ENCODE measurements around the gene TTC21A.

The TTC21A gene

DNA sequence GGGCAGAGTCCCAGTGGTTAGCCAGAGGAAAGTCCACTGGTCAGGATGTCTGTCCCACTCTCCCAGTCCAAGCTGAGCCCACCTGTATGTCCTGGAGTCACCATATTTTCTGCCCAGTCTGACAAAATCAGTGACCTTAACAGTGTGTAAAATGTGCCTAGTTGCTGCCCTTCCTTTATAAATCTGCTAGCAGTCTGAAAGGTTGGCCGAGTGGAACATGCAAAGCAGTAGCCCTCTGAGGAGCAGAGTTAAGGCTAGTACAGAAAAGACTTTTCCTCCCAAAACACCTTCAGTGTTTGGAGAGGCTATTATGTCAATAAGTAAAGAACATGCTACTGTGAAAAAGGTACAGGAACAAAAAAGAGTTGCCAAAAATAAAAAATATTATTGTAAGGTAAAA lies 15.3 kb downstream of the TTC21A start:
- no peaks in the 10 kb centered on the region for H3K9me3 ChIP-seq (ENCODE audit: control insufficient read depth, low read depth, low read length)
- no peak overlapping the region for H3K27ac ChIP-seq (ENCODE audit: low read length)
- no peaks in the 10 kb centered on the region for H3K36me3 ChIP-seq (ENCODE audit: control insufficient read depth, low read depth, low read length)
- no peaks in the 10 kb centered on the region for H3K27me3 ChIP-seq (ENCODE audit: control insufficient read depth, insufficient read depth, low read length)
- H3K4me1 ChIP-seq (ENCODE audit: control insufficient read depth, low read depth, low read length), result no peaks in the 10 kb centered on the region
- H3K4me3 ChIP-seq (ENCODE audit: low read length), result no peak overlapping the region
- H3K9ac ChIP-seq (ENCODE audit: low read length), result no peak overlapping the region

DNA sequence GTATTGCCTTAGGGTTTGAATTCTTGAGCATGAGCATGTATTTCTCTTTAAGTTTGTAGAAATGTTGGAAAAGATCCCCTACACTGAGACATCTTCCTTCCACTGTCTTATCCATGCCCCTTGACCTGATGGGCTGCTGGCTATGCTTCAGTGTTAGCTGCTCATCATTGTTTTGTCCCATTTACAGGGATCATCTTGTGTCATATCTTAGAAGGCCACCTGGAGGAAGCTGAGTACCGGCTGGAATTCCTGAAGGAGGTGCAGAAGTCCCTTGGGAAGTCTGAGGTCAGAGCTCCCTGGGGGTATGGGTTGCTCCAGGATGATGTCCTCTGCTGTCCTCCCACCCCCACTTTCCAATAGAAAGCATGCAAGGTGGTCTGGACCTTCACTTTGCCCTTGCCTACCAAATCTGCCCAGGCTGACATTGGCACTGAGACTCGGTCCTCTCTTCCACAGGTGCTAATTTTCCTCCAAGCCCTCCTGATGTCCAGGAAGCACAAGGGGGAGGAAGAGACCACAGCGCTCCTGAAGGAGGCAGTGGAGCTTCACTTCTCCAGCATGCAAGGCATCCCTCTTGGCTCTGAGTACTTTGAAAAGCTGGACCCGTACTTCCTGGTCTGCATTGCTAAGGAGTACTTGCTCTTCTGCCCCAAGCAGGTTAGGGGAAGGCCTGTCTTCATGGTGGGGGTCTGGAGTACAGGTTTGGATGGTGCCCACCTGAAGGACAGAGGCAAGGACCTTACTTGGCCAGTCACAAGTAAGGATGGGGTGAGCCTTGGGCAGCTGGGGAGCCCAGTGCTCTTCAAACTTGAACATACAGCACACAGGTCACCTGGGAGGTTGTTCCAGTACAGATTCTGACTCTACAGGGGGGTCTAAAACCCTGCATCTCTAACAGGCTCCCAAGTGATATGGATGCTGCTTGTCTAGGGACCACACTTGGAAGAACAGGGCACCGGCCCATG lies 17.7 kb downstream of the TTC21A start:
- no peak overlapping the region for H3K4me3 ChIP-seq (ENCODE audit: low read length)
- H3K9ac ChIP-seq (ENCODE audit: low read length), result no peak overlapping the region
- no peak overlapping the region for H3K27ac ChIP-seq (ENCODE audit: low read length)
- H3K9me3 ChIP-seq (ENCODE audit: control insufficient read depth, low read depth, low read length), result no peaks in the 10 kb centered on the region
- no peaks in the 10 kb centered on the region for H3K27me3 ChIP-seq (ENCODE audit: control insufficient read depth, insufficient read depth, low read length)
- no peaks in the 10 kb centered on the region for H3K4me1 ChIP-seq (ENCODE audit: control insufficient read depth, low read depth, low read length)
- no peaks in the 10 kb centered on the region for H3K36me3 ChIP-seq (ENCODE audit: control insufficient read depth, low read depth, low read length)

DNA sequence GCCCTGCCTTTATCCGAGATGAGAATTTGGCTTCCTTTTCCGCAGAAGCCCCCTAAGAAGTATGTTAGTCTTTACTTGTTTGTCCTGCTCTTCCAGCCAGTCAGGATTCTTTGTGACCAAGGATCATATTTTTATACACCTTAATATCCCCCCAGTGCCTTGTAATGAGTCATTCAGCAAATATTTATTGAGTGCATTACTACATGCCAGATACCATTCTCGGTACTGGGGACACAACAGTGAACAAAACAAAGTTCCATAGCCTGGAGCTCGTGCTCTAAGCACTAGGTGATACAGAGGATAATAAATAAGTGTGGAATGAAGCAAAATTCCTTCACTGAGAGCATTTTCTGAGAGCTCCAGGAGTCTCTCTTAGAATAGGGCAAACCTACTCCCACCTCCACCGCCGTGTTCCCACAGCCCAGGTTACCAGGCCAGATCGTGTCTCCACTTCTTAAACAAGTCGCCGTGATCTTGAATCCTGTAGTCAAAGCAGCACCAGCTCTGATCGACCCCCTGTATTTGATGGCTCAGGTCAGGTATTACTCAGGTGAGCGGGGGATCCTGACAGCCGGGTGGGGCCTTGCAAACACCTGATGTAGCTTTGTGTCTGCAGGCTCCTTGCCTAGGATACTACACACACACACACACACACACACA lies 18.5 kb downstream of the TTC21A start:
- Histone ChIP-seq H3K4me3 (ENCODE audit: low read length) (no peak overlapping the region), H3K4me1 (ENCODE audit: control insufficient read depth, low read depth, low read length) (no peaks in the 10 kb centered on the region), H3K9ac (ENCODE audit: low read length) (no peak overlapping the region), H3K36me3 (ENCODE audit: control insufficient read depth, low read depth, low read length) (no peaks in the 10 kb centered on the region), H3K9me3 (ENCODE audit: control insufficient read depth, low read depth, low read length) (no peaks in the 10 kb centered on the region), H3K27me3 (ENCODE audit: control insufficient read depth, insufficient read depth, low read length) (no peaks in the 10 kb centered on the region), H3K27ac (ENCODE audit: low read length) (no peak overlapping the region)

DNA sequence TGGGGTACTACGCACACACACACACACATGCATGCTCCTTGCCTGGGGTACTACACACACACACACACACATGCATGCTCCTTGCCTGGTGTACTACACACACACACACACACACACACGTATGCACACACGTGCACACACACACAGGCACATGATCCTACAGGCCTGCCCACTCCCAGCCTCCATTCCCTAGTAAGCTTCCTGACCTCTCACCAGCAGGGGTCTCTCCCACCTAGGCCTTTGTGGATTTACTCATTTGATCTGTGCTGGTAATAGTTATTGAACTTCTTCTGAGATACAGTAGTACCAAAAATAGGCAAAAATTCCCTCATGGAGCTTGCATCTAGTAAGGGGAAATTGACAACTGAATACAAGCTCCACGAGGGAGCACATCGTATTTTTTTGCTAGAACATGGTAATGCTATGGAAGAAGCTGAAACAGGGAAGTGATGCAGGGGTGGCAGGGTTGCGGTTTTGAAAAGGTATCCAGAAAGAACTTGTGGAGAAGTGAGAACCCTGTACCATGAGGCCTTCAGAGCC lies 19.1 kb downstream of the TTC21A start:
- no peaks in the 10 kb centered on the region for H3K36me3 ChIP-seq (ENCODE audit: control insufficient read depth, low read depth, low read length)
- H3K4me1 ChIP-seq (ENCODE audit: control insufficient read depth, low read depth, low read length), result no peaks in the 10 kb centered on the region
- no peaks in the 10 kb centered on the region for H3K27me3 ChIP-seq (ENCODE audit: control insufficient read depth, insufficient read depth, low read length)
- H3K27ac ChIP-seq (ENCODE audit: low read length), result no peak overlapping the region
- H3K4me3 ChIP-seq (ENCODE audit: low read length), result no peak overlapping the region
- H3K9ac ChIP-seq (ENCODE audit: low read length), result no peak overlapping the region
- no peaks in the 10 kb centered on the region for H3K9me3 ChIP-seq (ENCODE audit: control insufficient read depth, low read depth, low read length)

DNA sequence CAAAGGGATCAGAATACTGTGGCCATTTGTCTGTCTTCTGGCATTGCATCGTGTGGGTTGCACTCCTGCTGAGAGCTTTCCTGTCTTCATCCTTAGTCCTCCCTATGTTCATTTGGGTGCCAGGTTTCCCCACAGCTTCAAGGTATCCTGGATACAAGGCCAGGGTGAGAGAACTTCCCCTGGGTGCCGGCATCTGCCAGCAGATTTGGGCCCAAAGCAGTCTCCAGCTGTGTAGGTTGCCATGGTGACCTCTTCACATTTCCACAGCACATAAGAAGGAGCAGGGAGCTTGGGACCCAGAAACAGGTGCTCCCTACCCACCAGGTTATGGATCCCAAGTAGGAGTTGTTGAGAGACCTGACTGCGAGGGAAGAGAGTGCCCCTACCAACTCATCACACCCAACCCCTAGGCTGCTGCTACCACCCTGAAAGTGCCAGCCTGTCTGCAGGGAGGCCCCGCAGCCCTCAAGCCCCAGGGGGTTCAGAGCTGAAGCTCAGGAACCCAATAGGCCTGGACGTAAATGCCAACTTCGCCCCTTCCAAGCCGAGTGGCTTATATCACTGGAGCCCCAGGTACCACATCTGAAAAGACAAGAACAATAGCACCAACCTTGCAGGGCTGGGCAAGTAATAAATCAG lies 19.9 kb downstream of the TTC21A start:
- Histone ChIP-seq H3K9me3 (ENCODE audit: control insufficient read depth, low read depth, low read length) (no peaks in the 10 kb centered on the region), H3K4me3 (ENCODE audit: low read length) (no peak overlapping the region), H3K9ac (ENCODE audit: low read length) (no peak overlapping the region), H3K4me1 (ENCODE audit: control insufficient read depth, low read depth, low read length) (no peaks in the 10 kb centered on the region), H3K27me3 (ENCODE audit: control insufficient read depth, insufficient read depth, low read length) (no peaks in the 10 kb centered on the region), H3K36me3 (ENCODE audit: control insufficient read depth, low read depth, low read length) (no peaks in the 10 kb centered on the region), H3K27ac (ENCODE audit: low read length) (no peak overlapping the region)

DNA sequence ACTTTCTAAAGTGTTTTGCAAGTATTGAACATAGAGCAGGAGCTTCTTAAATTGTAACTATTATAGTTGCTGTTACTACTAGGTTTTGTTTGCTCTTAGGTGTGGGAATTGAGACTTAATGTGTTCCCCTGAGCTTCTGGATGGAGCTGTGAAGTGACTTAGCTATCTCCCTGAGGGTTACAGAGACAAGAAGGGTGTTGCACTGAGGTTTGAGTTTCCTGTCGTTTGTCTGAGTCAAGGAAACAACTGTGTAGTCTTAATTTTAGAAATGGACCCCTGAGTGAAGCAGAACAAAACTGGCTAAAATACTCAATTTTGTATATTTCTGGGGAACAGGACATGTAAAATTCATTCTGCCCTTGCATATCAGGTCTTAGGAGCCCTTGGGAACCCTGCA lies 20.4 kb downstream of the TTC21A start:
- no peaks in the 10 kb centered on the region for H3K36me3 ChIP-seq (ENCODE audit: control insufficient read depth, low read depth, low read length)
- H3K4me1 ChIP-seq (ENCODE audit: control insufficient read depth, low read depth, low read length), result no peaks in the 10 kb centered on the region
- no peaks in the 10 kb centered on the region for H3K9me3 ChIP-seq (ENCODE audit: control insufficient read depth, low read depth, low read length)
- no peaks in the 10 kb centered on the region for H3K27me3 ChIP-seq (ENCODE audit: control insufficient read depth, insufficient read depth, low read length)
- no peak overlapping the region for H3K27ac ChIP-seq (ENCODE audit: low read length)
- H3K4me3 ChIP-seq (ENCODE audit: low read length), result no peak overlapping the region
- no peak overlapping the region for H3K9ac ChIP-seq (ENCODE audit: low read length)

DNA sequence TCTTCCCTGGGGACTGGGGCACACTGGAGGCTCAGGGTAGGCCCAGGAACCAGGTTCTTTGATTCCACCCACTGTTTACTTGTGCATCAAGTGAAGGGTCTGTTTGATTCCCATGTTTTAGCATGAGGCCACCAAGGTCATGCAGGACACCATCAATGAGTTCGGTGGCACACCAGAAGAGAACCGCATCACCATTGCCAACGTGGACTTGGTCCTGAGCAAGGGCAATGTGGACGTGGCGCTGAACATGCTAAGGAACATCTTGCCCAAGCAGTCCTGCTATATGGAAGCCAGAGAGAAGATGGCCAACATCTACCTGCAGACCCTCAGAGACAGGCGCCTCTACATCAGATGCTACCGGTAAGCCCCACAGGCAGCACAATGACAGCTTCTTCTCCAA lies 21.5 kb downstream of the TTC21A start:
- Histone ChIP-seq H3K4me1 (ENCODE audit: control insufficient read depth, low read depth, low read length) (no peaks in the 10 kb centered on the region), H3K4me3 (ENCODE audit: low read length) (no peak overlapping the region)

DNA sequence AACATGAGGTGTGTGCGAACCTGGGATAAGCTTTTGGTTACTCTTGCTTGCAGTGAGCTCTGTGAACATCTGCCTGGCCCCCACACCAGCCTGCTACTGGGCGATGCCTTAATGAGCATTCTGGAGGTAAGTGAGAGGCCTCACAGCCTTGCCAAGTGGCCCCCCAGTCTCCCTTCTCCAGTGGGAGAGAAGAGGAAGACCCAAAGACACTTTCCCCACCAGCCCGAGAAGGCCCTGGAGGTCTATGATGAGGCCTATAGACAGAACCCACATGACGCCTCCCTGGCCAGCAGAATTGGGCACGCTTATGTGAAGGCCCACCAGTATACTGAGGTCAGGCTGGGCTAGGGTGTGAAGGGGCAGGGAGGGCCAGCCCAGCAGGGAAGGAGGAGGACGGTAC lies 22.5 kb downstream of the TTC21A start:
- H3K4me1 ChIP-seq (ENCODE audit: control insufficient read depth, low read depth, low read length), result no peaks in the 10 kb centered on the region

More for the DNA sequence above, 21.5 kb downstream of the TTC21A start:
- H3K9ac ChIP-seq (ENCODE audit: low read length), result no peak overlapping the region
- H3K9me3 ChIP-seq (ENCODE audit: control insufficient read depth, low read depth, low read length), result no peaks in the 10 kb centered on the region
- H3K36me3 ChIP-seq (ENCODE audit: control insufficient read depth, low read depth, low read length), result no peaks in the 10 kb centered on the region
- no peaks in the 10 kb centered on the region for H3K27me3 ChIP-seq (ENCODE audit: control insufficient read depth, insufficient read depth, low read length)
- no peak overlapping the region for H3K27ac ChIP-seq (ENCODE audit: low read length)

DNA sequence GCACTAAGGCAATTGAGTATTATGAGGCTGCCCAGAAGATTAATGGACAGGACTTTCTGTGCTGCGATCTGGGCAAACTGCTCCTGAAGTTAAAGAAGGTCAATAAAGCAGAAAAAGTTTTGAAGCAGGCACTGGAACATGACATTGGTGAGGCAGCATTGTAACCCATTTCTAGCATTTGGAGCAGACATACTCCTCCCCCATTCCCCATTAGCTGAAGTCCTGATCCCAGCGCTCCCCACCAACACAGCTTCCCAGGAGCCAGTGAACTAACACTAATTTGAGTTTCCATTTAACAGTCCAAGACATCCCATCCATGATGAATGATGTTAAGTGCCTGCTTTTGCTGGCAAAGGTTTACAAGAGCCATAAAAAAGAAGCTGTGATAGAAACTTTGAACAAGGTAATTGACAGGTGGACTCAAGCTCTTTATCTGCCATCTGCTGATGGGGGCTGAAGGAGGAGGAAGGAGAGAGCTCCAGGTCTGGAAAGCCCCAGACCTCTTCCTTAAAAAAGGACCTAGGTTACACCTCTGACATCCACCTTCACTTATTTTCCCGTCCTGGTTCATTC lies 23.3 kb downstream of the TTC21A start:
- no peaks in the 10 kb centered on the region for H3K4me1 ChIP-seq (ENCODE audit: control insufficient read depth, low read depth, low read length)
- no peak overlapping the region for H3K4me3 ChIP-seq (ENCODE audit: low read length)
- no peaks in the 10 kb centered on the region for H3K9me3 ChIP-seq (ENCODE audit: control insufficient read depth, low read depth, low read length)
- H3K27me3 ChIP-seq (ENCODE audit: control insufficient read depth, insufficient read depth, low read length), result no peaks in the 10 kb centered on the region
- H3K36me3 ChIP-seq (ENCODE audit: control insufficient read depth, low read depth, low read length), result no peaks in the 10 kb centered on the region
- H3K27ac ChIP-seq (ENCODE audit: low read length), result no peak overlapping the region
- H3K9ac ChIP-seq (ENCODE audit: low read length), result no peak overlapping the region

More for the DNA sequence above, 22.5 kb downstream of the TTC21A start:
- no peaks in the 10 kb centered on the region for H3K9me3 ChIP-seq (ENCODE audit: control insufficient read depth, low read depth, low read length)
- H3K9ac ChIP-seq (ENCODE audit: low read length), result no peak overlapping the region
- no peak overlapping the region for H3K4me3 ChIP-seq (ENCODE audit: low read length)
- H3K36me3 ChIP-seq (ENCODE audit: control insufficient read depth, low read depth, low read length), result no peaks in the 10 kb centered on the region
- no peak overlapping the region for H3K27ac ChIP-seq (ENCODE audit: low read length)
- no peaks in the 10 kb centered on the region for H3K27me3 ChIP-seq (ENCODE audit: control insufficient read depth, insufficient read depth, low read length)

DNA sequence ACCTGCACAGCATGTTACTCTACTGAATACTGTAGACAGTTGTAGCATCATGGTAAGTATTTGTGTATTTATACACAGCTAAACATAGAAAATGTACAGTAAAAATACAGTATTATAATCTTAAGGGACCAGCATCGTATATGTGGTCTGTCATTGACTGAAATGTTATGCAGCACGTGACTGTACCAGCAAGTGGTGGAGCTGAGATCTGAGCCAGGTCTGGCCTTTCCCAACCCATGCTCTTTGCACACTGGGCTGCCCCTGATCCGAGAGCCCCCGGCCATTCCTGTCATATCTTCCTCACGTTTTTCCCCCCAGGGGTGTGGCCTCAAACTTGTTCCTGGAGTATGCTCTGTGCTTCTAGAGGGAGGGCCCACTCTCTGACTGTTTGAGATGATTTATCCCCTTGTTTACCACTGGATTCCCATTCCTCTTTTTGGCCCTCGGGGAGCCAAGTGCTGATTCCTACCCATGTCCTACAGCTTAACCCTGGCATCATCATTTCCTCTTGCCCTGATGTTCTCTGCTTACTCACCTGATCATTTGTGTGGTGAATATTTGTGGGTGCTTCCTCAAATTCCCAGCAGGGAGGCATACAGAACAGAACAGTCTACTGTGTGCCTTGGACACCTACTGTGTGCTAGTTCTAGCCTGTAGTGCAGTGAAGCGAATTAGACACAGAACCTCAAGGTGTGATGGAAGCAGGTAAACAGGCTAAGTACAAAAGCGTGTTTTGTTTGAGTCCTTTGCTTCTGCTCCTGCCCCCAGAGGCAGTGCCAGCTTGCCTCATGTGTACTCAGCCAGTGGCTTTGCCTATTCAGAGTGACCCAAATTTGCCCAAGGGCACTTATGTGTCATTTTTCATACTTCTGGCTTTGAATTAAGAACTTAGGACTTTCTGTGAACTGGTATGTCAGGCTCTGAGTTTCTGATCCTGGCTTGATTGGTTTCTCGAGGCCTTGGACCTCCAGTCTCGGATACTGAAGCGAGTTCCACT lies 24.9 kb downstream of the TTC21A start:
- Histone ChIP-seq H3K27ac (ENCODE audit: low read length) (no peak overlapping the region), H3K4me1 (ENCODE audit: control insufficient read depth, low read depth, low read length) (no peaks in the 10 kb centered on the region)

More for the DNA sequence above, 24.9 kb downstream of the TTC21A start:
- Histone ChIP-seq H3K4me3 (ENCODE audit: low read length) (no peak overlapping the region), H3K36me3 (ENCODE audit: control insufficient read depth, low read depth, low read length) (no peaks in the 10 kb centered on the region), H3K9ac (ENCODE audit: low read length) (no peak overlapping the region), H3K27me3 (ENCODE audit: control insufficient read depth, insufficient read depth, low read length) (no peaks in the 10 kb centered on the region), H3K9me3 (ENCODE audit: control insufficient read depth, low read depth, low read length) (no peaks in the 10 kb centered on the region)
